Kidney (tissue), 14 donors: ENCODE data around the gene ABLIM2. TPM values are rescaled to one million over a fixed set of nuclear protein-coding genes. Genes with fewer than 3 reads are reported as not detected.
A peak's percentile ranks its signal among the peaks of the same experiment; 100 is the strongest.

ENCODE experiments used
- DNase-seq, 5 donors: peaks; one replicate each; pipeline ENCODE4 v3.0.0-alpha.2; 2013 to 2020
- FAIRE-seq: peaks from 2 replicates; lab custom pipeline; 2012; peaks lifted over from hg19 to GRCh38; lab: Jason Lieb, UNC
- H3K27ac ChIP-seq, 2 donors: one replicate each; pipeline ENCODE4 v1.7.0; 2013; ENCODE audit warnings: low read depth in 2 of 2, low read length in 2 of 2, inconsistent platforms in 1 of 2
- H3K27me3 ChIP-seq: one replicate; pipeline ENCODE4 v1.7.1; 2013; ENCODE audit warnings: low read length, inconsistent platforms; ENCODE audit not compliant: control insufficient read depth, insufficient read depth
- H3K36me3 ChIP-seq, 3 donors: one replicate each; pipeline versions ENCODE4 v1.7.0 to v1.7.1; 2013; ENCODE audit warnings: low read length in 3 of 3, control low read depth in 1 of 3, inconsistent platforms in 1 of 3; ENCODE audit not compliant: insufficient read depth in 3 of 3, control insufficient read depth in 2 of 3
- H3K4me1 ChIP-seq, 3 donors: one replicate each; pipeline versions ENCODE4 v1.7.0 to v1.7.1; 2013; ENCODE audit warnings: low read length in 3 of 3, inconsistent platforms in 1 of 3, low read depth in 1 of 3; ENCODE audit not compliant: control insufficient read depth in 2 of 3, insufficient read depth in 2 of 3
- H3K4me3 ChIP-seq, 3 donors: one replicate each; pipeline versions ENCODE4 v1.7.0 to v1.8.1; 2013; ENCODE audit warnings: low read length in 3 of 3, control low read depth in 1 of 3, inconsistent platforms in 1 of 3
- H3K9ac ChIP-seq, 3 donors: one replicate each; pipeline versions ENCODE4 v1.7.0 to v1.7.1; 2013; ENCODE audit warnings: low read length in 3 of 3, control low read depth in 1 of 3, inconsistent platforms in 1 of 3
- H3K9me3 ChIP-seq, 3 donors: one replicate each; pipeline versions ENCODE4 v1.7.0 to v1.7.1; 2013; ENCODE audit warnings: low read length in 3 of 3, control low read depth in 1 of 3, inconsistent platforms in 1 of 3; ENCODE audit not compliant: control insufficient read depth in 2 of 3, insufficient read depth in 1 of 3
- CTCF ChIP-seq: IDR thresholded peaks from 3 replicates; pipeline ENCODE4 v1.5.1; 2012; ENCODE audit warnings: mild to moderate bottlenecking, moderate library complexity, borderline replicate concordance; ENCODE audit not compliant: insufficient read depth; ENCODE audit errors: extremely low read depth
- intact Hi-C: fragments of 100-400 bp; cut with DNase I; formaldehyde crosslinking; loops from one replicate; pipeline ENCODE4 v1.11.1; 2022
- polyA plus RNA-seq: library from polyadenylated mRNA; stranded (reverse); fragments of 350-450 nt; fragmentation: Illumina TruSeq; extraction: RNeasy Lipid Tissue Mini Kit (QIAGEN cat#74804); gene quantifications from one replicate; pipeline ENCODE4 v1.2.3, GENCODE V29; 2014; ENCODE audit warnings: low read depth, low replicate concordance; ENCODE audit not compliant: insufficient read depth
- total RNA-seq: library from RNA; stranded (reverse); fragmentation: NEBNext Ultra II Directional; extraction: Animal tissue kit (Norgen Biotek cat#: 25700); gene quantifications from one replicate; pipeline ENCODE4 v1.2.1, GENCODE V29; 2021
- donor health status: control.
- donor health status: control.
- donor health status: control.
- donor health status: control.
- donor health status: control.
- donor health status: DM: yes; HTN: yes; CAD: no.
- donor health status: Normal renal cell carcinoma (clear cell type).

Gene ABLIM2
- total and polyA plus RNA-seq, 2 donors from 2014 or later: 9.5 to 23.3 TPM

DNA sequence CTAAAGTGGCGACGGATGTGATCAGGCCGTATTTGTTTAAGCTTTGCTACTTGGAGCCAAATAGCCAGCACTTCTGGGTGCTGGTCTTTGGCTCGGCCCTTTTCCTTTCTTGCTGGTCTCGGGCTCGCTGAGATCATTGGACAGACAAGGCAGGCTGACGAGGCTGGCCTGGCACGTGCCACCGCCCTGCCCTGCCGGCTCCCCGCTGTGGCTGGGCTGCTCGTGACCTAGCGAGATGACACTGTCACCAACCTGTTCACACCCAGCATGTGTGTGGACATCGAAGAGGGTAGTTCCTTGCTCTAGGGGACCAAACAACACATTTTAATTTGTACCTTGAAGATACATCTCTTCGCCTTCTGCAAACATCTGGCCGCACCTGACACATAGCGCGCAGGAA is 98.0 kb downstream of the ABLIM2 start:
- TF ChIP-seq CTCF: no peak
- no peaks in the 10 kb centered on the region for H3K4me1 ChIP-seq
- intact Hi-C loops: no loop called here
- H3K27me3 ChIP-seq: no peaks in the 10 kb centered on the region
- DNase-seq: no peak
- no peak for FAIRE-seq
- no peak overlapping the region for H3K27ac ChIP-seq
- no peak overlapping the region for H3K4me3 ChIP-seq
- no peaks in the 10 kb centered on the region for H3K36me3 ChIP-seq
- no peak overlapping the region for H3K9ac ChIP-seq
- peaks cover 0 to 16% (median 0%) of the 10 kb centered on the region in 3 donors for H3K9me3 ChIP-seq

DNA sequence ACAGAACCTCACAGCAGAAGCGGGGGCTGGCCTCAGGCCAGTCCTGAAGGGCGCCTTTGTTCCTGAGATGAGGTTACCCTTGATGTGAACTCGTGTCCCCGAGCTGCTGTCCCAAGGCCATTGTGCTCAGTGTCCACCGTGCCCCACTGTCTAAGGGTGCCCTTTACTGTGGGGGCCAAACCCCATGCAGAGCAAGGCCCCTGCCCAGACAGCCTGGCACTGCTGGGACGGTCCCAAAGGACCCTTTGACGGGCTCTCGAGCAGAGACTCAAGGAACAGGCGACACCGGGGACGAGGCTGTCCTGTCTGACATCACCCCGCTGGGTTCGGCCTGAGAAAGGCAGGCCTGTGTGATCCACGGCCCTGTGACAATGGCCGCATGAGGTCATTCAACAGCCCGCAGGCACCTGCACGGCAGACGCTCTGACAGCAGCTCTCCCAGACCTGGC is 100.6 kb downstream of the ABLIM2 start:
- DNase-seq (peak in 1 of 5 donors; percentile 62), FAIRE-seq (no peak)
- no peaks in the 10 kb centered on the region for H3K36me3 ChIP-seq
- no peak for TF ChIP-seq CTCF
- no peaks in the 10 kb centered on the region for H3K9me3 ChIP-seq
- no peaks in the 10 kb centered on the region for H3K27me3 ChIP-seq
- no peaks in the 10 kb centered on the region for H3K4me1 ChIP-seq
- no peak overlapping the region for H3K4me3 ChIP-seq
- no peak overlapping the region for H3K27ac ChIP-seq
- intact Hi-C loops: no loop called here
- H3K9ac ChIP-seq: no peak overlapping the region

- peaks cover 0 to 8% (median 0%) of the 10 kb centered on the region in 3 donors for H3K4me1 ChIP-seq
- no peaks in the 10 kb centered on the region for H3K27me3 ChIP-seq
- H3K4me3 ChIP-seq: no peak overlapping the region
- H3K36me3 ChIP-seq: no peaks in the 10 kb centered on the region
- intact Hi-C loops: no loop called here
- no peaks in the 10 kb centered on the region for H3K9me3 ChIP-seq
- TF ChIP-seq CTCF: no peak
- H3K9ac ChIP-seq: no peak overlapping the region
- DNase-seq (no peak), FAIRE-seq (no peak)
- H3K27ac ChIP-seq: no peak overlapping the region
Observed at GRCh38 chr4:8055206-8055605, 103.4 kb downstream of the ABLIM2 start.

DNA sequence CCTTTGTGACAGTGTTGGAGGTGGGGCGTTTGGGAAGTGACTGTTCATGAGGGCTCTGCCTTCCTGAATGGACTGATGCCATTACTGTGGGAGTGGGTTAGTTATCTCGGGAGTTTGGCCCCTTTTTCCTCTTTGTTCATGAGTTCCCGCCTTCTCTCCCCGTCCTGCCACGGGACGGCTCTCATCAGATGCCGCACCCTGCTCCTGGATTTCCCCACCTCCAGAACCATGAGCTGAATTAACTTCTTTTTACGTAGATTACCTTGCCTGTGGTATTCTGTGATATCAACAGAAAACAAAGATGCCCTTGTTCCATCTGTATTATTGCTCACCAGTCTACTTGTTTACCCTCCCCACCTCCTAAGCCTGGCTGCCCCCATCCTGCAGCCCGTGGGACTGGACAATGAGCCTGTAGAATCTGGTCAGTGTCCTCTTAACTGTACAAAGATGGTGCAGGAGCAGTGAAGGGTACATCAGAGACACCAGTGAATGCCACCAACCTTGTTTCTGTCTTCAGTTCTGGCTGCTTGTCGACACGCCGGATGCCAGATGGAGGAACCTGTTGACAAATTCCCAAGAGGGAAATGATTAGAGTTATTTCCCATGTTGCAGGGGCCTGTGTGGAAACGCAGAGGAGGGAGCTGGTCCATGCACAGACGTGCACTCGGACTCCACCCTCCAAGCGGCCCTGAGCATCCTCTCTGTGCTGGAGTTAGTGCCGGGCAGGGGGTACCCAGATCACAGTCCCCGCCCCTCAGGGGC is 104.7 kb downstream of the ABLIM2 start:
- Histone ChIP-seq H3K9ac (no peak overlapping the region), H3K27me3 (no peaks in the 10 kb centered on the region), H3K9me3 (no peaks in the 10 kb centered on the region), H3K4me3 (no peak overlapping the region), H3K36me3 (no peaks in the 10 kb centered on the region), H3K27ac (no peak overlapping the region), H3K4me1 (peaks cover 0 to 10% (median 0%) of the 10 kb centered on the region in 3 donors)
- DNase-seq (no peak), FAIRE-seq (no peak)
- intact Hi-C loops: no loop called here
- TF ChIP-seq CTCF: no peak
